GM21390 (cell line): ENCODE results near the gene BNIP5.
A peak's percentile ranks its signal among the peaks of the same experiment; 100 is the strongest.

ENCODE experiments used
- ATAC-seq: cut with Tn5 transposase; IDR thresholded peaks from one replicate; pipeline ENCODE4 v1.9.1; 2021; ENCODE audit not compliant: unreplicated experiment

The BNIP5 gene

GRCh38 chr6:36326356-36326995 is 10.2 kb downstream of the BNIP5 start:
- no peak for ATAC-seq

GRCh38 chr6:36324715-36325114 is 12.0 kb downstream of the BNIP5 start:
- no peak for ATAC-seq

DNA sequence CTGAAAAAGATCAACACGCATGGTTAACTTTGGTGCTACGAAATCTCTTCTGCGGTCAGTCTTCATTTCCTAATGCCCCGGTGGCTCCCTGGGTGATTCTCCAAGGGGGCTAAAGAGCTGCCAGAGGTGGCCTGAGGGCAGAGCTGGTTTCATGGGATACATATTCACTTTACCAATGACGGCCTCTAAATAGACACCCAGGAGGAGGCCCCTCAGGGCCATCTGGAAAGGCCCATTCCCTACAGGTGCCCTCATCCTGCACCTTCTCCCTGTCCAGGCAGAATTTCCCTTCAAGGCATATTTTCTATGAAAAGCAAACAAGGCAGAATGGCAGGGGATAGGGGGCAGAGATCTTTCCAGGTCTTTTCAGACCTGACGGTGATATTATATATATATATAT is 12.5 kb downstream of the BNIP5 start:
- ATAC-seq, result no peak

GRCh38 chr6:36323062-36323461 is 13.6 kb downstream of the BNIP5 start:
- ATAC-seq, result no peak

DNA sequence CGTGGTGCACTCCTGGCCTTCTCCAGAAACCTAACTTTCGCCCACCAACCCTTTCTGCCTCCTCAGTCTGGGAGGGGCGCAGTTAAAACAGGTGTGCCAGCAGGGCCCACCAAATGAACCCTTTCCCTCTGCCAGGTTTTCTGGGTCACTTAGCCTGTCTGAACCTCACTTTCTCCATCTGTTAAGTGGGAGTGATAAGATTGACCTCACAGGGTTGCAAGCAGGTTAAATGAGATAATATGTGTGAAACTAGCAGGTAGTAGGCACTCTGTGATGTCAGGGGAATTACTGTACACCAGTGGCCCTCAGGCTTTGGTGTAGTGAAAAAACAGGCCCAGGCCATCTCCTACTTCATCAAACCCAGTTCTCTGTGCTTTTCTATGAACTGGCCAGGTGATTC is 14.1 kb downstream of the BNIP5 start:
- ATAC-seq, result no peak

GRCh38 chr6:36320475-36320874 is 16.2 kb downstream of the BNIP5 start:
- ATAC-seq, result no peak

DNA sequence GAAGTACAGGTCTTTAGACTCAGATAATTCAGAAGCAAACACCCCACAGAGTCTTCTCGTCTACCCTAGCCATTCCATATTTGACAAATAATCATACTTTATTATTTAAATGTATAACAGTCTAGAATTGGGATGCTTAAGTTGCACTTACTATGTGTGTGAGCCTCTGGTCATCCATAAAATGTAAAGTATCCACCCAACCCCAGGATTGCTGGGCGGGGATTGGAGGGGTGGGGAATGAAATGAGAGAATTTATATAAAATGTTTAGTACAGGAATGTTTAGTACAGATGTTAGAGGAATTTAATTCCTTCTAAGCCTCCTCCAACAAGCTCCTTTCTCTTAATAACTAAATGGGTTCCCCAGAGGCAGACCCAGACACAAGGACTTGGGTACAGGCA is 16.9 kb downstream of the BNIP5 start:
- ATAC-seq, result no peak

DNA sequence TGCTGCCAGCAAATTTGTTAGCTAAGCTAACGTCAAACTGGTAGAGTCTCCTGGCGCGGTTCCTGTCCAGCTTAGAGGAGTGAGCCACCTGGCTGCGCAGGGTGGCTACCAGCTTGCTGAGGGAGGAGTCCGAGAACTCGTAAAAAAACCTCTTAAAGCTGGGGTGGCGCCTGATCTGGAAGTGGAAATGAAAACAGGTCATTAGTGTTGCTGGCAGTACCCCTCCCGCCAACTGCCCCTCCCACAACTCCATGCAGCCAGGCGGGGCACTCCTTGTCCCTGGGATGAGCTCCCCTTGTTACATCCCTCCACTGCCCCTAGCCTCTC is 17.3 kb downstream of the BNIP5 start:
- no peak for ATAC-seq

- ATAC-seq, result no peak
Measured at GRCh38 chr6:36318690-36319435, 17.8 kb downstream of the BNIP5 start.

GRCh38 chr6:36317623-36318022 is 19.1 kb downstream of the BNIP5 start:
- ATAC-seq, result no peak

DNA sequence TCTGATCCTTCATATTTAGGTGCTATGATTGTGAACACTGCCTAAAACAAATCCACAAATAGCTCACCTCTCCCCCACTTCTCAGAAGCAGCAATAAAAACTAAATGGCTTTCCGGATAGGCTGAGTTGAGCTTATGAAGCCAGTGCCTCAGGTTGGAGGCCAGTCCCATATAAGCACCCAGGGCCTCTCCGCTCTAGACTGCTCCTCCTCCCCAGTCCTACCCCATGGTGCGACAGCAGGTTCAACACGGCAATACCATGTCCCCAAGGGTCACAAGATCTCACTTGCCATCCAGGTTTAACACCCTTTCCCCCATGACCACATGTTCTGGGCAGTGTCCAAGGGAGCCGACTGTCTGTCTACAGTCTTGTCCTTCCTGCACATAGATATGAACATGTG is 20.8 kb downstream of the BNIP5 start:
- no peak for ATAC-seq

- no peak for ATAC-seq
Measured at GRCh38 chr6:36314221-36315014, 22.3 kb downstream of the BNIP5 start.

GRCh38 chr6:36313649-36313936 is 23.1 kb downstream of the BNIP5 start:
- ATAC-seq, result no peak

GRCh38 chr6:36312854-36313648 is 23.6 kb downstream of the BNIP5 start:
- ATAC-seq, result no peak

DNA sequence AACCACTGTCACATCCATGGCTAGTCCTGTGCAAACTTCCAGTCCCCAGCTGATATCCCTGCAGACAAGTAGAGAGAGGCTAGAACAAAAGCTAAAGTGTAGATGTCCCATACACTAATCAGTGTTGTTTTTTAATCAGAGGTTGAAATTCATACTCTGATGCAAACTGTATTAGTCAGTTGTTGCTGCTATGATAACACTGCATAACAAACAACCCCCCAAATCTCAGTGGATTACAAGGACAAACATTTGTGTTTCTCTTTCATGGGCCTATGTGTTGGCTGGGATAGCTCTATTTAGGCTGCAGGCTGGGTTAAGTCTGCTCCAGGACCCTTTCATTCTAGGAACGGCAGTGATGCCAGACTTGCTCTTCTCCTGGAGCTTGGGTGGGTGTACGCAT is 26.8 kb downstream of the BNIP5 start:
- no peak for ATAC-seq

DNA sequence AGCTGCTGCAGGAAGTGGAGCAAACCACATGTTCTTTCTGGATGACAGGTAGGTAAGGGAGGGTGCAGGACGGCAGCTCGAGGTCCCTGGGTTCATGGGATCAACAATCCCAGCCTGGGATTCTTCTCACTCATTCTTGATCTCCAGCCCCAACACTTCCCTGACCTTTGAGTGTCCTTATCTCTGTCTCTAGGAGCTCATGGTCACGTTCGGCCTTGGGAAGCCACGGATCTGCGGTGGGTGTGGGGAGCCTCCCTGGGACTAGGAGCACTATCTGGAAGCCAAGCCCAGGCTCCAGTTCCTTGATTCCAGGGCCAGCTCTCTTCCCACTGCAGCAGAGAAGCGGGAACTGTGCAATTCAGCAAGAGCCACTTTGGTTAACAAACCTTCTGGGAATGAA is 27.5 kb downstream of the BNIP5 start:
- ATAC-seq, result no peak

DNA sequence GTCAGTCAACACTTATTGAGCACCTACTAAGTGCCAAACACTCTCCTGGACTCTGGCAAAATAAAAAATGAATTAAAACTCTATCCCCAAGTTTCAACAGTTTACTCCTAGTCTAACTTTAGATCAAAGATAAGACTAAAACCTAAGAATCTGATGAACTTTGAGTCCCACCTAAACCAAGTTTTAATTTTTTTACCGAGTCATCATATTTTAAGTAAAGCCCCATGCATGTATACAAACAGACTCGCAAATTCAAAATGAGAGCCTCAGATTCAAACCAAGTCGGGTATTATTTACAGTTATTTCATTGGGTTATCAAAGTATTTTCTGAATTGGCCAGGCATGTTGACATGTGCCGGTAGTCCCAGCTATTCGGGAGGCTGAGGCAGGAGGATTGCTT is 28.2 kb downstream of the BNIP5 start:
- no peak for ATAC-seq

DNA sequence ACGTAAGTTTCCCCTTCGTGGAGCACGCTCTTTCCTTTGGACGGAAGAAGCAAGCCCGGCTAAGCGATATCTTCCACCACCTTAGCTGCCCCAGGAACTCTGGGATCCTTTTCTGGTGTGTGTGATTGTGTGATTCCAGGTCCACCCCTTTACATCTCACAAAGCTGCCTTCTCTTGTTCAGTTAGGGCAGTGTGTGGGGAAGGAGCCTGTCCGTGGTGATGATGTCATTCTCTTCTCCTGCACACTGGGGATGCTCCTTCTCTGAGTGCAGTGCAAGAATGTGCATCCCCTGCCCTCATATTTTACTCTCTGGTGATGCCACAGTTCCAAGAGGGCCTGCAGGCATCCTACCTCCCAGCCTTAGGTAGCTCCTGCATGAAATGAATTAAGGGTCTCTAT is 30.3 kb downstream of the BNIP5 start:
- no peak for ATAC-seq

DNA sequence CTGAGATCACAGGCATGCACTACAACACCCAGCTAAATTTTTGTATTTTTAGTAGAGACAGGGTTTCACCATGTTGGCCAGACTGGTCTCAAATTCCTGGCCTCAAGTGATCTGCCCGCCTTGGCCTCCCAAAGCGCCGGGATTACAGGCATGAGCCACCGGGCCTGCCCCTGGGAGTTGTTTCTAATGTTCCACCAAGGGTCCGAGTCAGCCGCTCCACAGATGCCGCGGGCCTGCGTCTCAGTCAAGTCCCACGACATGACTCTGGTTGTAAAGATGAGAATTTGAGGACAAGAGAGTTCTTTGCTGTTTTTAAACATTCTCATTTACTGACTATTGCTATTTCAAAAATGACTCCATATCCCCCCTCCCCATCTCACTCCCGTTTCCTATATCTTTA is 30.8 kb downstream of the BNIP5 start:
- ATAC-seq, result no peak

DNA sequence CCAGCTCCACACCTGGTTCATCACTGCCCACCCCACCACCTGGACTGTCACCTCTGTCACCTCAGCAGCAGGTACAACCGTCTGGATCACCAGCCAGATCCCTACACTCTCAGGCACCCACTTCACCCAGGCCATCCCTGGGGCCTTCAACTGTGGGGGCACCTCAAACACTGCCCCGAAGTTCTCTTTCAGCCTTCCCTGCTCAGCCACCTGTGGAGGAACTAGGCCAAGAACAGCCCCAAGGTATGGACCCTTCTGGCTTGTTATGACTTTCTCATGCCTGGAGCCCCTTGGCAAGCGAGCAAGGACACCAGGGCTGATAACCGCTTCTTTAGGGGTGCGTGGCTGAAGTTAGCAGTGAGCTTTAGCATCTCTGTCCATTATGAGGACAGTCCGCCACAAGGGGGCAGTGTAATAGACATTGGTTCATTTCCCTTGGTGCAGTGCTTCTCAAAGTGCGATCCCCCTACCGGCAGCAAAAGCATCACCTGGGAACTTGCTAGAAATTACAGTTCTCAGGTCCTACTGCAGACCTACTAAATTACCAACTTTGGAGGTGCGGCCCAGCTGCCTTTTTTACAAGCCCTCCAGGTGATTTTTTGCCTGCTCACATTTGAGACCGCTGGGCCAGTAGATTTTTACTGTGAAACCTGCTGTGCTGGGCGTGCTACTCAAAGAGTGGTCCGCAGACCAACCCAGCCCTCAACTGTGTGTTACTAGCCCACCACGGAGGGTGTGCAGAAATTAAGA is 34.3 kb downstream of the BNIP5 start:
- ATAC-seq, result peak; percentile 83

DNA sequence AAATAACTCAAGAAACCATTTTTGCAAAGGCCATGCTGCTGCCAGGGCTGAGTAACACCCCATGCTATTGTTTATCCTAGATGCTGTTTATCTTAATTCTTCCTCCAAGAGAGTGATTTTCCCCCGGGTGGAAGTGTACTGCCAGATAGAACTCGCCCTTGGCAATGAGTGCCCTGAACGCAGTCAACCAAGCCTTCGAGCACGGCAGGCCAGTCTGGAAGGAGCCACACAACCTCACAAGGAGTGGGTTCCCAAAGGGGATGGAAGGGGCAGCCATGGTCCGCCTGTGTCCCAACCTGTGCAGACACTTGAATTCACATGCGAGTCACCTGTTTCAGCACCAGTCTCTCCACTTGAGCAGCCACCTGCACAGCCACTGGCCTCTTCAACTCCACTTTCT is 34.9 kb downstream of the BNIP5 start:
- no peak for ATAC-seq
